ENCODE measurements around the gene AGL. TPM values are rescaled to one million over a fixed set of nuclear protein-coding genes. Genes with fewer than 3 reads are reported as not detected.
"Not testable (repeated sequence)": the region's sequence is repeated elsewhere in the genome, so short reads cannot be mapped to it uniquely, and the experiment has no call there.

The AGL gene
- total RNA-seq, 2 experiments from 2014 or later: 15.6 to 16.8 TPM

DNA sequence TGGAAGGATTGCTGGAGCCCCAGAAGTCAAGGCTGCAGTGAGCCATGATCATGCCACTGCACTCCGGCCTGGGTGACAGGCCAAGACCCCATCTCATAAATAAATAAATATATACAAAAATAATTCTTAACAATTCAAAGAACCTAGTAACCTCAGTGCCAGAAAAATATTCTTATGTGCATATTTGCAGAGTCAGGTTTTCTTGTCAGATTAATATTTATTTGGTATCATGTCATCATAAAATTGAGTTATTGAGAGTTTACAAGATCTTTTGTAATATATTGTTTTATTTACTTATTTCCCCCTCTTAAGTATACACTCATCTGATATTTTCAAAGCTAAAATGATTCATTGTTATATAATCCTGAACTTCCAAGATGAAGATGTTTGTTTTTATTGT is 24.5 kb upstream of the AGL start:
- Mint-ChIP-seq H3K27me3 (ENCODE audit: low read depth) (peaks cover 6% of the 10 kb centered on the region), H3K36me3 (ENCODE audit: low read depth) (peaks cover 1% of the 10 kb centered on the region), H3K4me3 (no peak overlapping the region), H3K27ac (no peak overlapping the region), H3K4me1 (ENCODE audit: low read depth) (peaks cover 4% of the 10 kb centered on the region), H3K9me3 (peaks cover 2% of the 10 kb centered on the region)
- CTCF ChIA-PET: no interaction called here
- no peak for DNase-seq
- intact Hi-C loops (cut with micrococcal nuclease): no loop called here

GRCh38 chr1:99827970-99828369 is 22.2 kb upstream of the AGL start:
- Mint-ChIP-seq H3K36me3 (ENCODE audit: low read depth) (peaks cover 1% of the 10 kb centered on the region), H3K9me3 (peaks cover 5% of the 10 kb centered on the region), H3K27me3 (ENCODE audit: low read depth) (peaks cover 6% of the 10 kb centered on the region), H3K4me3 (no peak overlapping the region), H3K27ac (no peak overlapping the region), H3K4me1 (ENCODE audit: low read depth) (no peaks in the 10 kb centered on the region)
- DNase-seq: no peak
- intact Hi-C loops (cut with micrococcal nuclease): no loop called here
- CTCF ChIA-PET: no interaction called here

GRCh38 chr1:99829269-99829668 is 20.9 kb upstream of the AGL start:
- Mint-ChIP-seq H3K4me1 (ENCODE audit: low read depth) (no peaks in the 10 kb centered on the region), H3K36me3 (ENCODE audit: low read depth) (peaks cover 1% of the 10 kb centered on the region), H3K27ac (no peak overlapping the region), H3K27me3 (ENCODE audit: low read depth) (peaks cover 6% of the 10 kb centered on the region), H3K4me3 (no peak overlapping the region), H3K9me3 (peaks cover 5% of the 10 kb centered on the region)
- intact Hi-C loops (cut with micrococcal nuclease): no loop called here
- CTCF ChIA-PET: no interaction called here
- no peak for DNase-seq

- H3K9me3 Mint-ChIP-seq; H3K4me1 Mint-ChIP-seq (ENCODE audit: low read depth); DNase-seq; CTCF ChIA-PET; H3K27me3 Mint-ChIP-seq (ENCODE audit: low read depth); H3K4me3 Mint-ChIP-seq; H3K36me3 Mint-ChIP-seq (ENCODE audit: low read depth); H3K27ac Mint-ChIP-seq: not testable (repeated sequence)
- intact Hi-C loops (cut with micrococcal nuclease): loop anchor here (2.0 kb wide), 1 partner anchor 25 kb away; no protein-coding TSS in a partner anchor
Measured at GRCh38 chr1:99833911-99834310, 16.2 kb upstream of the AGL start.

DNA sequence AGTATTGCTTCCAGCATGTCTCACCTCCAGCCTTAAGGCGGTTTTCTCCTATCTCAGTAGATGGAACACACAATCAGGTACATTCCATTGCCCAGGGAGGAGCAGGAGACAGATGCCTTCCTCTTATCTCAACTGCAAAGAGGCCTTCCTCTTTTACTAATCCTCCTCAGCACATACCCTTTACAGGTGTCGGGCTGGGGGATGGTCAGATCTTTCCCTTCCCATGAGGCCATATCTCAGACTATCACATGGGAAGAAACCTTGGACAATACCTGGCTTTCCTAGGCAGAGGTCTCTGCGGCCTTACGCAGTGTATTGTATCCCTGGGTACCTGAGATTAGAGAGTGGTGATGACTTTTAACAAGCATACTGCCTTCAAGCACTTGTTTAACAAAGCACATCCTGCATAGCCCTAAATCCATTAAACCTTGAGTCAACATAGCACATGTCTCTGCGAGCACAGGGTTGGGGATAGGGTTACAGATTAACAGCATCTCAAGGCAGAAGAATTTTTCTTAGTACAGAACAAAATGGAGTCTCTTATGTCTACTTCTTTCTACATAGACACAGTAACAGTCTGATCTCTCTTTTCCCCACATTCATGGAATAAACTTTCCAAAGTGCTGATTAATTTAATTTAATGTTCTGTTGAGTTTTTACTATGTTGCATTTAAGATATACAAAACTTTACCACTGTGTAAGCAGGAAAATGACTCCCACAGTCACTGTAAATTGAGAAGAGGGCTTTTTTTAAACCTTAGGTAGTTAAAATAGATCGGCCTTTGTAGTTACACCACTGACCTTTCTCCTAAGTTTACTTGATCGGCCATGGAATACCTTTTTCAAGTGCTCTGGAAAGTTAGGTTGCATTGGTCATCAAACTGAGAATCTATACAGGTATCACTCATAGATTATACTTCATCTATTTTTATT is 13.7 kb upstream of the AGL start:
- H3K27ac Mint-ChIP-seq; H3K36me3 Mint-ChIP-seq (ENCODE audit: low read depth); H3K4me1 Mint-ChIP-seq (ENCODE audit: low read depth); DNase-seq; H3K27me3 Mint-ChIP-seq (ENCODE audit: low read depth); H3K4me3 Mint-ChIP-seq; CTCF ChIA-PET; H3K9me3 Mint-ChIP-seq; intact Hi-C loops (cut with micrococcal nuclease): not testable (repeated sequence)

- DNase-seq; H3K4me3 Mint-ChIP-seq; H3K36me3 Mint-ChIP-seq (ENCODE audit: low read depth); intact Hi-C loops (cut with micrococcal nuclease); H3K9me3 Mint-ChIP-seq; H3K27me3 Mint-ChIP-seq (ENCODE audit: low read depth); CTCF ChIA-PET; H3K4me1 Mint-ChIP-seq (ENCODE audit: low read depth); H3K27ac Mint-ChIP-seq: not testable (repeated sequence)
Measured at GRCh38 chr1:99840353-99840752, 9.8 kb upstream of the AGL start.

DNA sequence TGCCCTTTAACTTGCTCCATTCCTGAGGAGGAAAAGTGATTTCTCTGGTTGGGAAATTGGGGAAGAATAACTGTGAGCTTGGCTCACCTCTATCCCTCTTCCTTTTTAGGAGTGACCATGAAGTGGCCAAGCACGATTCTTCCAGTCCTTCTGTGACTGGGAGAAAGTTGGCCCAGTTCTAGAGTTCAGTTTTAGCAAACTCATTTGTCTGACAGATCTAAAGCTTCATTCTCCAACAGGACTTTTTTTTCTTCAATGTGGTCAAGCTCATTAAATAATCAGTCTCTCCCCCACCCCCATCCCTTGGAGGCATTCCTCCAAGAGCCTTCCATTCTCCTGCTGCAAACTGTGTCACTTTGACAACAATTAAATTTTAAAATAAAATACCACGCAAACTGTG is 6.4 kb upstream of the AGL start:
- no peaks in the 10 kb centered on the region for H3K36me3 Mint-ChIP-seq (ENCODE audit: low read depth)
- peaks cover 12% of the 10 kb centered on the region for H3K4me1 Mint-ChIP-seq (ENCODE audit: low read depth)
- CTCF ChIA-PET: interaction anchor here (0.6 kb wide), 1 partner anchor 611 kb away, joined by 3 read pairs; no protein-coding TSS in a partner anchor
- peaks cover 4% of the 10 kb centered on the region for H3K9me3 Mint-ChIP-seq
- DNase-seq: no peak
- H3K27me3 Mint-ChIP-seq (ENCODE audit: low read depth): no peaks in the 10 kb centered on the region
- intact Hi-C loops (cut with micrococcal nuclease): no loop called here
- no peak overlapping the region for H3K27ac Mint-ChIP-seq
- no peak overlapping the region for H3K4me3 Mint-ChIP-seq

DNA sequence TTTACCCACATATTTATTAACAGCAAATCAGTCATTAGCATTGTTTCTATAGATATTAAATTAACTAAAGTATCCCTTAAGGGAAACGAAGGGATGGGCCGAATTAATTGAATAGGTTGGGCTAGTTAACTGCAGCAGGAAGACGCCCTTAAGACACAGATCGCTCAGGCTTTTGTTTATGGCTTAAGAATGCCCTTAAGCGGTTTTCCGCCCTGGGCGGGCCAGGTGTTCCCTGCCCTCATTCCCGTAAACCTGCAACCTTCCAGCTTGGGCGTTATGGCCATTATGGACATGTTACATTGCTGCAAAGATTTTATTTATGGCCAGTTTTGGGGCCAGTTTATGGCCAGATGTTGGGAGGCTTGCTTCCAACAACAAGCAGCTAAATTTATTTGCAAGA is 5.0 kb upstream of the AGL start:
- H3K36me3 Mint-ChIP-seq (ENCODE audit: low read depth); DNase-seq; H3K9me3 Mint-ChIP-seq; intact Hi-C loops (cut with micrococcal nuclease); H3K4me3 Mint-ChIP-seq; H3K27ac Mint-ChIP-seq; CTCF ChIA-PET; H3K27me3 Mint-ChIP-seq (ENCODE audit: low read depth): not testable (repeated sequence)
- H3K4me1 Mint-ChIP-seq (ENCODE audit: low read depth): peaks cover 18% of the 10 kb centered on the region

GRCh38 chr1:99849413-99849743 is 783 bp upstream of the AGL start:
- H3K27me3 Mint-ChIP-seq (ENCODE audit: low read depth): no peaks in the 10 kb centered on the region
- H3K36me3 Mint-ChIP-seq (ENCODE audit: low read depth): peaks cover 11% of the 10 kb centered on the region
- H3K9me3 Mint-ChIP-seq: no peaks in the 10 kb centered on the region
- intact Hi-C loops (cut with micrococcal nuclease): loop anchor here (1.0 kb wide), 2 partner anchors 29 to 41 kb away; no protein-coding TSS in a partner anchor
- peak overlapping the region; percentile 89 for H3K27ac Mint-ChIP-seq
- CTCF ChIA-PET: no interaction called here
- DNase-seq: peak; percentile 12
- peak overlapping the region; percentile 98 for H3K4me3 Mint-ChIP-seq
- peaks cover 23% of the 10 kb centered on the region for H3K4me1 Mint-ChIP-seq (ENCODE audit: low read depth)

- intact Hi-C loops (cut with micrococcal nuclease): loop anchor here (1.0 to 5.0 kb wide), 8 partner anchors 84 to 692 kb away; partner anchors contain the start of genes CDC14A, DBT, FRRS1 and SASS6
- CTCF ChIA-PET: no interaction called here
- peak overlapping the region; percentile 91 for H3K27ac Mint-ChIP-seq
- peak; percentile 17 for DNase-seq
- no peaks in the 10 kb centered on the region for H3K27me3 Mint-ChIP-seq (ENCODE audit: low read depth)
- H3K4me3 Mint-ChIP-seq: peak overlapping the region; percentile 98
- H3K36me3 Mint-ChIP-seq (ENCODE audit: low read depth): peaks cover 16% of the 10 kb centered on the region
- H3K4me1 Mint-ChIP-seq (ENCODE audit: low read depth): peaks cover 23% of the 10 kb centered on the region
- no peaks in the 10 kb centered on the region for H3K9me3 Mint-ChIP-seq
Measured at GRCh38 chr1:99850459-99851291, 514 bp downstream of the AGL start.

- Mint-ChIP-seq H3K4me3 (peak overlapping the region; percentile 10), H3K9me3 (peaks cover 3% of the 10 kb centered on the region), H3K27ac (no peak overlapping the region), H3K27me3 (ENCODE audit: low read depth) (no peaks in the 10 kb centered on the region), H3K36me3 (ENCODE audit: low read depth) (peaks cover 22% of the 10 kb centered on the region), H3K4me1 (ENCODE audit: low read depth) (peaks cover 23% of the 10 kb centered on the region)
- CTCF ChIA-PET: interaction anchor here (0.7 to 1.1 kb wide), 2 partner anchors 42 to 338 kb away, joined by 3 read pairs; no protein-coding TSS in a partner anchor
- DNase-seq: no peak
- intact Hi-C loops (cut with micrococcal nuclease): loop anchor here (2.0 to 5.0 kb wide), 4 partner anchors 397 to 690 kb away; partner anchors contain the start of genes CDC14A and DBT
Measured at GRCh38 chr1:99851850-99852454, 1.8 kb downstream of the AGL start.

DNA sequence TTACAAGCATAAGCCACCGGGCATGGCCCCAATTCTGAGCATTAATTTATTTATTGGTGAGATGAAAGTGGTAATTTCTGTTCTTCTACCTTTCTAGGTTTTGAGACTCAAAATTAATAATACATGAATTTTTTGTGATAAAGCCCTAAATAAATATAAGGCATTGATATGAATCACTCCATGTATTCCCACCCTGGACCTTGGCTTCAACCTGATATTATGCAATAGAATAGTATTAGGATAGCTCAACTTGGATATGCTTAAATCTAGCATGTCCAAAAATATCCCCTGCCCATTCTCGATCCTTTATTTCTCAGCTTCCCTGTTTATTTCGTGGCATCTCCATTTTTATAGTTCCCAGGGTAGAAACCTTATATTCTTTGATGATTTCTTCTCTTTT is 2.5 kb downstream of the AGL start:
- no peak for DNase-seq
- H3K4me3 Mint-ChIP-seq: no peak overlapping the region
- H3K4me1 Mint-ChIP-seq (ENCODE audit: low read depth): peaks cover 16% of the 10 kb centered on the region
- no peak overlapping the region for H3K27ac Mint-ChIP-seq
- CTCF ChIA-PET: interaction anchor here (1.1 kb wide), 1 partner anchor 43 kb away, joined by 3 read pairs; no protein-coding TSS in a partner anchor
- H3K36me3 Mint-ChIP-seq (ENCODE audit: low read depth): peaks cover 22% of the 10 kb centered on the region
- intact Hi-C loops (cut with micrococcal nuclease): loop anchor here (5.0 kb wide), 2 partner anchors 500 to 690 kb away; partner anchors contain the start of gene CDC14A
- peaks cover 3% of the 10 kb centered on the region for H3K9me3 Mint-ChIP-seq
- H3K27me3 Mint-ChIP-seq (ENCODE audit: low read depth): no peaks in the 10 kb centered on the region
